ENCODE data around the gene FCRL3. TPM values are rescaled to one million over a fixed set of nuclear protein-coding genes. Genes with fewer than 3 reads are reported as not detected.
"Not testable (repeated sequence)": the region's sequence is repeated elsewhere in the genome, so short reads cannot be mapped to it uniquely, and the experiment has no call there.

Gene FCRL3
- not detected in 2 replicates for total RNA-seq

DNA sequence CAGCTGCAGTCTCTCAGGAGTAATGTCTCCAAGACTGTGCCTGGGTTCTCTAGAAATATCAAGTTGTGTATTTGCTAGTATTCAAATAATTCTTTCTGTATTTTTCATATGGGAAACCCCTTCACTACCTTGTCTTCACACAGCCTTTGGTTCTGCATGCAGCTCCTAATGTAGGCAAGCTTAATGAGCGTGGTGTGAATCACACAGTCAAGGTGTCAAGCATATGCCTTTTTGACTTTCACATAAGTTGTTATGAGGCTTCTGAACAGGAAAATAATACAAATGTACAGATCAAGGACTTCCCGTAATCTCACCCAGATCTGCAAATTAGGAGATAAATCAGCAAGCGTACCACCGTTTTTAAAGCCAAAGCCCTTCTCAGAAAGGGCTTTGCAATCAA, at the start of gene FCRL3:
Gene FCRL3, minus strand, starts transcription at position 38 of the 400 bp plus-strand sequence. CDS start 280 bp downstream, outside the sequence.
- no peak for DNase-seq (ENCODE audit: extremely low read depth, low read depth, low spot score)

- no peak for DNase-seq (ENCODE audit: extremely low read depth, low read depth, low spot score)
Observed at GRCh38 chr1:157748262-157748817, 47.8 kb upstream of the FCRL3 start.

GRCh38 chr1:157739229-157739901, 38.8 kb upstream of the FCRL3 start:
- no peak for DNase-seq (ENCODE audit: extremely low read depth, low read depth, low spot score)

GRCh38 chr1:157735991-157736390, 35.4 kb upstream of the FCRL3 start:
- DNase-seq (ENCODE audit: extremely low read depth, low read depth, low spot score) = not testable (repeated sequence)

DNA sequence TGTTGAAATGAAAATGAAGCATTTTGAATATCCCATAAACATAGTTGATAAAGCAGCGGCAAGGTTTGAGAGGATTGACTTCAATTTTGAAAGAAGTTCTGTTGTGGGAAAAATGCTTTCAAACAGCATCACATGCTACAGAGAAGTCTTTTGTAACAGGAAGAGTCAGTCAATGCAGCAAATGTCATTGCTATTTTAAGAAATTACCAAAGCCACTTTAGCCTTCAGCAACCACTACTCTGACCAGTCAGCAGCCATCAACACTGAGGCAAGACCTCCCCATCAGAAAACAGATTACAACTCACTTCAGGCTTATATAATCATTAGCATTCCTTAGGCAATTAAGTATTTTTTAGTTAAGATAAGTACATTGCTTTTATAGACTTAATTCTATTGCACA, 33.8 kb upstream of the FCRL3 start:
- no peak for DNase-seq (ENCODE audit: extremely low read depth, low read depth, low spot score)

DNA sequence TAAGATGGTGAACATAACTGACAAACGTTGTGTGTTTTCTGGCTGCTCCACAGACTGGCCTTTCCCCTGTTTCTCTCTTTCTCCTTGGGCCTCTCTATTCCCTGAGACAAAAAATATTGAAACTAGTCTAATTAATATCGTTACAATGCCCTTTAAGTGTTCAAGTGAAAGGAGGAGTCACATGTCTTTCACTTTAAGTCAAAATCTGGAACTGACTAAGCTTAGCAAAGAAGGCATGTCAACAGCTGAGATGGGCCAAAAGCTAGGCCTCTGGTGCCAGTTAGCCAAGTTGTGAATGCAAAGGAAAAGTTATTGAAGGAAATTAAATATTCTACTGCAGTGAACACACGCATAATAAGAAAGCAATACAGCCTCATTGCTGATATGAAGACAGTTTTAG, 32.2 kb upstream of the FCRL3 start:
- no peak for DNase-seq (ENCODE audit: extremely low read depth, low read depth, low spot score)

DNA sequence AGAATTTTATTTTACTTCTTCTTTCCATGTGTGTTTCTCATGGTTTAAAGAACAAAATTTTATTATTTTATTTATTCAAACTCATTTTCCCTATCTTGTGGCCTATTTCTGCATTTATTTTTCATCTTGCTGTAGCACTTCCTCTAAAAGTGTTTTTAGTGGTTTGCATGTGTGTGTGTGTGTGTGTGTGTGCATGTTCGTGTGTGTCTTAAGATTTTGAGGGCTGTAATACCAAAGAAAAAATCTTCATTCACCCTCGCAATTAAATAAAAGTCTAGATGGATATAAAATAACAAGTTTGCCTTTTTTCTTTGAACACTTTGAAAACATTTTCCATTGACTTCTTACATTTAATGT, 24.6 kb upstream of the FCRL3 start:
- DNase-seq (ENCODE audit: extremely low read depth, low read depth, low spot score) = no peak

DNA sequence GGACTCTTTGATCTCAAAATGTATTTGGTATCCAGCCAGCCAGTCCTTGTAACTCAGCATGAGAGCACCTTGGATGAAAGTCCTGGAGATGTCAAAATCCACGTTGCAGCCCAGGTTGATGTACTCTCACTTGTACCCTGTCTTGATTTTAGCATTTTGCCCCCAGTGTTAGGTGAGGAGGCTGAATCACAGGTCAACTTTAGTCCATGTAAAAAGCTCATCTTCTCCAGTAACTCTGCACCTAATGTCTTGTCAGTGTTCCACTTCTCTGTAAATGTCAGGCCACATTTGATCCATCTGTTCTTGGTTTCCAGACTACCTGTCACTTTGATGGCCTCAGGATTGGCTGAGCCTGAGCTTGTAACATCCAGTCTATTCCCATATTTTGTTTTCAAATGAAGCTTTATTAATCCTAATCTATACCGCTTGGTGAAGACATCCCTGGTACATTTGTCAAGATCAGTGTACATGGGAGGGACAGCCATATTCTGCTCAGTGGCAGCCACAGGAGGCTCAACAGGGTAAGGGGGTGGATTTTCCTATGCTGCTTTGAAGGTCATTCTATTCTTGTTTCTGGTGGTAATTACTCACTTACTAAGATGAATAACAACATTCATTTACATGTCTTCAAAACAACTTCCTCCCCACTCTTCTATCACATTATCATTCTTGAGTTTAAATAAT, 24.1 kb upstream of the FCRL3 start:
- no peak for DNase-seq (ENCODE audit: extremely low read depth, low read depth, low spot score)

GRCh38 chr1:157723157-157723556, 22.6 kb upstream of the FCRL3 start:
- DNase-seq (ENCODE audit: extremely low read depth, low read depth, low spot score) = no peak

GRCh38 chr1:157721985-157722384, 21.4 kb upstream of the FCRL3 start:
- DNase-seq (ENCODE audit: extremely low read depth, low read depth, low spot score) = no peak

DNA sequence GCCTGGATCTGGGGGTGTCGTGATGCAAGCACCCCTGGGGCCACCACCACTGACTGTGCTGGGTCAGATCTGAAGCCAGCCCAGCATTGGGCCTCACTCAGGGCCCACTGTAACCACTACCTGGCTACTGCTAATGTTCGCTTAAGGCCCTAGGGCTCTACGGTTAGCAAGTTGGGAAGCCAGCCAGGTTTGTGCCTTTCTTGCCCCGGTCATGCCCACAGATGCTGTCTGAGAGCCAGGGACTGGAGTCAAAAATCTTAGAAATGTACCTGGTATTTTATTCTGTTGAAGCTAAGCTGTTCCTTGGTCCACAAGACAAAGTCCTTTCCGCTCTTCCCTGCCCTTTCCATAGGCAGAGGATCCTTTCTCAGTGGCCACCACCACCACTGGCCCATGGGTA, 15.2 kb upstream of the FCRL3 start:
- no peak for DNase-seq (ENCODE audit: extremely low read depth, low read depth, low spot score)

DNA sequence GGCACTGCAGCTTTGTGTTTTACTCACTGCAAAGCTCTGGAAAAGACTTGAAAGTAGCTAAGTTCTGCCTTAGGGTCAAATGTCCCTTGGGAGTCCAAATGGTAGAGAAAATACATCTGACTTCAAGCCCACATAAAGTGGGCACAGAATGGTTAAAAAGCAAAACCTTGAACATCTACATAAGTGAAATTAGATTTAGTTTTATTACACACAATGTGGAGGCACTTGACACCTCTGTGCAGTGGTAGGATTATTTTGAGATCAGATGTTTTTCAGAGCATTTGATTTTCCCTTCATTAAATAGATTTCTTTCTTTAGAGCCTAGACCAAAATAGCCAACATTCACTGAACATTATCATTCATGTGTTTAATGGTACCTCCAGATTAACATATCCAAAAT, 11.2 kb upstream of the FCRL3 start:
- no peak for DNase-seq (ENCODE audit: extremely low read depth, low read depth, low spot score)

DNA sequence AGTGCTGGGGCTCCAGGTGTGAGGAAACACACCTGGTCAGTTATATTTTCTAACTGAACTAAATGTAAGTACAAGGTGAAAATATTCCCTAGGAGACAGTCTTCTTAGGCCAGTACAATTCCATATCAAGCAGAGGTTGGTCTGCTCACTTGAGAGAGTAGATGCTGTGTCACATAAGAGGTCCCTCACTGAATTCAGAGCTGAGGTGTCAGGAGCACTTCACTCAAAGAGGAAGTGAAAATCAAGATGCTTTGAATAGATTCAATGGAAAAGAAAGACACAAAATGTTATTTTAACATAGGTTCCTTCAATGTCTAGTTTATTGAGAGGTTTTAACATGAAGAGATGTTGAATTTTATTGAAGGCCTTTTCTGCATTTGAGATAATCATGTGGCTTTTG, 4.3 kb upstream of the FCRL3 start:
- DNase-seq (ENCODE audit: extremely low read depth, low read depth, low spot score) = no peak

DNA sequence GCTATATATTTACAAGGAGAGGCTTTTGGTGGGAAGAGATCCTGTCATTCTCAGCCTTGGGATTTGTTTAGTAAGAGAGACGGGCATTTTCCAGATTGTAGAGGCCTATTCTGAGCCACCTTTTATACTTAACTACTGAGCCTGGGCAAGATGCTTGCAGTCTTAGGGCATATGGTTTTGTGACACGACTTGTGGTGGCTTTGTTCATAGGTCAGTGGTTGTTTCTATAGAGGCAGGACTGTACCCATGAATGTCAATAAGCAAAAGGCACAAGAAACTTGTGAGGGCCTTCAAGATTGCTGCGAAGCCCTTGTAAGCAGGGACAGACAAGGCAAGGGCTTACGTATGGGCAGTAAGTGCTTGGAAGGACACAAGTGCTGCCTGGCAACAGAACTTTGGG, 3.4 kb upstream of the FCRL3 start:
- DNase-seq (ENCODE audit: extremely low read depth, low read depth, low spot score) = no peak

DNA sequence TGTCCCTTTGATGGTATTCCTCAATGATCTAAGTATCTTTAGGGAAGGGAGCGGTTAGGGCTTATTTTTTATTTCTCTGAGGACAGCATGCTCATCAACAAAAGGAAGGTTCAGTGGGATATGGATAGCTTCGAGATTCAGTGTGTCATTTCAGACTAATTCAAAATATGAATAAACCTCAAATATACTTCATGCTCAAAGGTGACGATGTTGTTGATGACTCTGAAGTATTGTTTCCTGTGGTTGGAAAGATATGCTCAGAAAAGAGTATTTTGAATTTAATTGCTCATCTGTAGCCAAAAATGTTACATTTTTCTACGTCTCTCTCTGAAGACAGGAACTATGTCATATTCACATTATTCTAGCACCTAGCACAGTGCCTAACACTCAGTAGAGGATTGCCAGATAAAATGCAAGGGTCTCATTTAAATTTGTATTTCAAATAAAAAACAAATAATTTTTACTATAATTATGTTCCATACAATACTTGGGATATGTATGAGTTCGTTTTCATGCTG, 1.8 kb upstream of the FCRL3 start:
- no peak for DNase-seq (ENCODE audit: extremely low read depth, low read depth, low spot score)

DNA sequence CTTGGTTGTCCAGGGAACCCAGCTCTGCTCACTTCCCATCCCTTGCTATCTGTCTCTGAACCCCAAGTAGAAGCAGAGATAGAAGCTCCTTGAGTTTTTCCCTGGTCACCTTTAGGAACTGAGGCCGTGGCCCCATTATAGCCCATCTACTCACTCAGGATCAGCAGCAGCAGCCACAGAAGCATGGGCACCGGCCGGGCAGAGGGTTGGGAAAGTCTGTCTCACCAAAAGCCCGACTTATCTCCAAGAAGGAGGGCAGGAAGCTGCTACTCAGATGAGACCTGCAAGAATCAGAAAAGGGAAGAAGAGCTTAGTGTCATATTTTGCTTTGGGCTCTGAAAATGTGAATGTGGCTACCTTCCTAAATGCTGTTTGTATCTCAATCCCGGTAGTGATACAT, 264 bp downstream of the FCRL3 start:
- DNase-seq (ENCODE audit: extremely low read depth, low read depth, low spot score) = no peak

GRCh38 chr1:157697781-157698569, 2.6 kb downstream of the FCRL3 start:
- DNase-seq (ENCODE audit: extremely low read depth, low read depth, low spot score) = no peak

DNA sequence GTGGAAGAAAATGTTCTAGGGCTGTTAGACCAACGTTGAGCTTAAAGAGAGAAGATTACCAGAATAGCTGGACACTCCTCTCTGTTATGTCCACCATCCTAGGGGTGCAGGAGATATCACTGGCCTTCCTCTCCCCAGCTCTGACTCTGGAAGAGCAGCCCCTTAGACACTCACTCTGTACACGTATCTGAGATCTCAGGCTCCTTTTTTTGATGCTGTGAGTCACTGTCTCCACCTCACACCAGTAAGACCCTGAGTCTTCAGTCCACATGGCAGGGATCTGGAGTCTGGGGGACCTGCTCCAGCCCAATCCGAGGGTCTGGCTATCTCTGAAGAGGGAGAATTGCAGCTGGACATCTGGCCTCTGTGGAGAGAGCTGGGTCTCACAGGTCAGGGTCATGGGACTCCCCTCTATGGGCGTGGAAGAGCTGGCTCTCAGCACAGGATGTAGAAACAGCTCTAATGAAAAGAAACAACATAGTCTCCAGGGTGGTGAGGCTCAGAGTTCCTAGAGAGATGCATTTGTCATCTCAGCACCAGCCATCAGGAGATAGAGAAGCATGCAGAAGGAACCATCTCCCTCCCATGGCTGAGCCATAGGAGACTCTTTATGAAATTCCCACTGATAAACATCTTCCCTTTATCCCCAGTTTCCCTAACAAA, 3.5 kb downstream of the FCRL3 start:
- DNase-seq (ENCODE audit: extremely low read depth, low read depth, low spot score) = no peak

DNA sequence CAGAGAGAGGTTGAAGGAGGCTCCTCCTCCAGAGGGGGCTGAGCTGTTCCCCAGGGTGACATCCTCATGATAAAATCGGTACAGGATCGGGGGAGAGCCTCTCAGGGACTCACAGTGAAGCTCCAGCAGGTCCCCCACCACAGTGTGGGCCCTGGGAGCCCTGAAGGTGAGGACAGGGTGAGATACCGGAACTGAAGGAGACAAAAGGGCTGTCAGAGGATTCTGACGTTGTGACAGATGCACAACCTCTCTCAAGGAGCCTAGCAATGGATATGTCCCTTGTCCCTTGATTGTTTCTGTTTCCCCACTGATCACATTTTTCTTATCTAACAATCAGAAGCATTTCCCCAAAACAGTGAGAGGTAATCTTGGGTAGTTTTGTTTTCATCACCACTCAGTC, 5.2 kb downstream of the FCRL3 start:
- no peak for DNase-seq (ENCODE audit: extremely low read depth, low read depth, low spot score)

DNA sequence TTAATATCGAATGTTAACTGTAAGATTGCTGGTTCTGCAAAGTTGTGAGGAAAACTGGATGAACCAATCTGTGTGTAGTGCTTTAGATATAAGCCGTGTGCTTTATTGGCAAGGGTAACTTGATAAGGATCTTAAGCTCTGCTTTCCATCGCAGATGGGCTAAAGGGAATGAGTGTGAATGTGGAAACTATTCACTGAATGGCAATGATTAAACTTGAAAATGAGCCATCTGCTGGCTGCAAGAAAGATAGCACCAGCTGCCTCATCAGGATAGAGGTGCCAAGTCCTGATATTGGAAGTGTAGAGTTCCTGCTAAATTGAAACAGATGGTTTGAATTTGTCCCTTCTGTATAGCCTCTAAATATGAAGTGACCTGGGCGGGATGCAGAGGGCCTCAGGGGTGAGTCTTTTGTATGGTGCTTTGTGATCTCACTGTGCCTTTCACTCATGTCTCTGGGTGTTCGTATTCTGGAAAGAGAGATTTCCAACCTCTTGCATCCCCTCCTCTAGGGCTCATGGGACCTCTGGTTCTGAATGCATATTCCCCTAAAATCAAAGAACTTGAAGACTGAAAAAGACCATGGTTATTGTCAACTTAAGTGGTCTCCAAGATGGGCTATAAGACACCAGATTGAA, 9.2 kb downstream of the FCRL3 start:
- DNase-seq (ENCODE audit: extremely low read depth, low read depth, low spot score) = no peak

Measured in glomerular endothelial cell (primary cell).